Fibroblast of lung (primary cell): Measurements from ENCODE around the gene POGLUT2.

Source experiments
- EZH2 ChIP-seq: IDR thresholded peaks from 2 replicates; pipeline ENCODE4 v1.5.1; 2012; ENCODE audit warnings: low read length, control low read depth, mild to moderate bottlenecking; ENCODE audit errors: missing control alignments
- TF ChIP-seq, protein P1 (sequence below), 2 donors: IDR thresholded peaks in 1 of 2; conservative IDR thresholded peaks in 1 of 2; 1 replicate in 1 of 2; 2 replicates in 1 of 2; pipeline ENCODE4 v1.5.1; 2011 to 2012; ENCODE audit warnings: low read length in 2 of 2, control low read depth in 1 of 2, inconsistent platforms in 1 of 2, low read depth in 1 of 2, mild to moderate bottlenecking in 1 of 2

DNA sequence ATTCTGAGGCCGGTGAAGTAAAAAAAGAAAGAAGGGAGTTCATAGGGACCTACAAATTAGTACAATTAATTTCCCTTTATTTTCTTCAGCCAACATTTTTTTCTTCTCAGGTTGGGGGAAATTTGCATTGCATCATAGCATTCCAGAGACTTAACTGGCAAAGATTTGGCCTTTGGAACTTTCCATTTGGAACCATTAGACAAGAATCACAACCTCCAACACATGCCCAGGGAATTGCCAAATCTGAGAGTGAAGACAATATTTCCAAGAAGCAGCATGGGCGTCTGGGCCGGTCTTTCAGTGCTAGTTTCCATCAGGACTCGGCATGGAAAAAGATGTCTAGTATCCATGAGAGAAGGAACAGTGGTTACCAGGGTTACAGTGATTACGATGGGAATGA is 40.7 kb upstream of the POGLUT2 start:
- TF ChIP-seq, protein P1, sequence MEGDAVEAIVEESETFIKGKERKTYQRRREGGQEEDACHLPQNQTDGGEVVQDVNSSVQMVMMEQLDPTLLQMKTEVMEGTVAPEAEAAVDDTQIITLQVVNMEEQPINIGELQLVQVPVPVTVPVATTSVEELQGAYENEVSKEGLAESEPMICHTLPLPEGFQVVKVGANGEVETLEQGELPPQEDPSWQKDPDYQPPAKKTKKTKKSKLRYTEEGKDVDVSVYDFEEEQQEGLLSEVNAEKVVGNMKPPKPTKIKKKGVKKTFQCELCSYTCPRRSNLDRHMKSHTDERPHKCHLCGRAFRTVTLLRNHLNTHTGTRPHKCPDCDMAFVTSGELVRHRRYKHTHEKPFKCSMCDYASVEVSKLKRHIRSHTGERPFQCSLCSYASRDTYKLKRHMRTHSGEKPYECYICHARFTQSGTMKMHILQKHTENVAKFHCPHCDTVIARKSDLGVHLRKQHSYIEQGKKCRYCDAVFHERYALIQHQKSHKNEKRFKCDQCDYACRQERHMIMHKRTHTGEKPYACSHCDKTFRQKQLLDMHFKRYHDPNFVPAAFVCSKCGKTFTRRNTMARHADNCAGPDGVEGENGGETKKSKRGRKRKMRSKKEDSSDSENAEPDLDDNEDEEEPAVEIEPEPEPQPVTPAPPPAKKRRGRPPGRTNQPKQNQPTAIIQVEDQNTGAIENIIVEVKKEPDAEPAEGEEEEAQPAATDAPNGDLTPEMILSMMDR (conservative IDR thresholded peaks at IDR 0.05 in 1 of 2, IDR thresholded peaks at IDR 0.05 in 1 of 2; ENCODE audit: low read depth in 1 of 2, low read length in 2 of 2), result no peak
- TF ChIP-seq EZH2, result no peak
